IPS DF 6.9 (cell line): ENCODE measurements around the gene CXCL9.
"Not testable (repeated sequence)": the region's sequence is repeated elsewhere in the genome, so short reads cannot be mapped to it uniquely, and the experiment has no call there.

Experiments used
- DNase-seq: peaks from one replicate; pipeline ENCODE4 v3.0.0-alpha.2; 2013; ENCODE audit warnings: low read depth, low spot score
- H3K27ac ChIP-seq: one replicate; pipeline ENCODE4 v1.5.1; 2013; ENCODE audit warnings: low read length, control low read depth
- H3K27me3 ChIP-seq: 2 replicates; pipeline ENCODE4 v1.6.1; 2013; ENCODE audit warnings: mild to moderate bottlenecking, low read length; ENCODE audit not compliant: control insufficient read depth, insufficient read depth
- H3K36me3 ChIP-seq: 2 replicates; pipeline ENCODE4 v1.6.1; 2013; ENCODE audit warnings: low read length; ENCODE audit not compliant: control insufficient read depth, insufficient read depth
- H3K4me1 ChIP-seq: 2 replicates; pipeline ENCODE4 v1.6.1; 2013; ENCODE audit warnings: low read length; ENCODE audit not compliant: control insufficient read depth, insufficient read depth
- H3K4me3 ChIP-seq: 2 replicates; pipeline ENCODE4 v1.5.1; 2013; ENCODE audit warnings: mild to moderate bottlenecking, low read length
- H3K9me3 ChIP-seq: 2 replicates; pipeline ENCODE4 v1.6.1; 2013; ENCODE audit warnings: low read length, inconsistent platforms; ENCODE audit not compliant: control insufficient read depth, insufficient read depth
- WGBS: extraction: QIAGEN DNeasy Blood & Tissue Kit; methylation state at CpG from one replicate; pipeline ENCODE4 v1.1.7; 2013; ENCODE audit warnings: mixed read lengths, missing lambda C conversion rate; ENCODE audit not compliant: insufficient read length, insufficient coverage; 5-methylcytosine and 5-hydroxymethylcytosine counted together

CXCL9 gene

GRCh38 chr4:75963558-75963957 is 43.8 kb downstream of the CXCL9 start:
- H3K36me3 ChIP-seq, result peaks cover 19% of the 10 kb centered on the region
- no peak overlapping the region for H3K27ac ChIP-seq
- H3K9me3 ChIP-seq, result no peaks in the 10 kb centered on the region
- H3K4me3 ChIP-seq, result no peak overlapping the region
- WGBS, result no CpG with 5 or more reads among the region's 2 CpGs
- no peaks in the 10 kb centered on the region for H3K4me1 ChIP-seq
- no peaks in the 10 kb centered on the region for H3K27me3 ChIP-seq
- no peak for DNase-seq

GRCh38 chr4:75962072-75962471 is 45.2 kb downstream of the CXCL9 start:
- H3K9me3 ChIP-seq, DNase-seq, H3K4me3 ChIP-seq, H3K4me1 ChIP-seq, H3K27me3 ChIP-seq, H3K27ac ChIP-seq: not testable (repeated sequence)
- H3K36me3 ChIP-seq, result peaks cover 24% of the 10 kb centered on the region
- whole genome bisulfite sequencing, result no CpG with 5 or more reads among the region's 4 CpGs

GRCh38 chr4:75958546-75958945 is 48.8 kb downstream of the CXCL9 start:
- WGBS, result no CpG with 5 or more reads among the region's 7 CpGs
- not testable (repeated sequence) for H3K4me3 ChIP-seq, H3K27me3 ChIP-seq, H3K4me1 ChIP-seq, H3K27ac ChIP-seq, DNase-seq, H3K9me3 ChIP-seq
- peaks cover 29% of the 10 kb centered on the region; the same call in 1 of the 2 replicates for H3K36me3 ChIP-seq

GRCh38 chr4:75954811-75955210 is 52.5 kb downstream of the CXCL9 start:
- WGBS, result no CpG with 5 or more reads among the region's 5 CpGs
- H3K9me3 ChIP-seq, H3K4me1 ChIP-seq, H3K4me3 ChIP-seq, DNase-seq, H3K27ac ChIP-seq, H3K27me3 ChIP-seq: not testable (repeated sequence)
- peaks cover 36% of the 10 kb centered on the region; the same call in 1 of the 2 replicates for H3K36me3 ChIP-seq

- no peak for DNase-seq
- Histone ChIP-seq H3K4me1 (no peaks in the 10 kb centered on the region), H3K9me3 (no peaks in the 10 kb centered on the region), H3K36me3 (peaks cover 36% of the 10 kb centered on the region; the same call in 1 of the 2 replicates), H3K4me3 (no peak overlapping the region), H3K27me3 (no peaks in the 10 kb centered on the region), H3K27ac (no peak overlapping the region)
- no CpG with 5 or more reads among the region's 2 CpGs for WGBS
Observed at GRCh38 chr4:75953509-75953908, 53.8 kb downstream of the CXCL9 start.
